ENCODE data around the gene TMEM178B. TPM values are rescaled to one million over a fixed set of nuclear protein-coding genes. Genes with fewer than 3 reads are reported as not detected.

Gene TMEM178B
- total and polyA plus RNA-seq, 10 of the 15 experiments (the other 5 are each of a cell fraction or from before 2014, with no cell fraction given) = 0.01 to 1.1 (median 0.04) TPM; not detected in 2

DNA sequence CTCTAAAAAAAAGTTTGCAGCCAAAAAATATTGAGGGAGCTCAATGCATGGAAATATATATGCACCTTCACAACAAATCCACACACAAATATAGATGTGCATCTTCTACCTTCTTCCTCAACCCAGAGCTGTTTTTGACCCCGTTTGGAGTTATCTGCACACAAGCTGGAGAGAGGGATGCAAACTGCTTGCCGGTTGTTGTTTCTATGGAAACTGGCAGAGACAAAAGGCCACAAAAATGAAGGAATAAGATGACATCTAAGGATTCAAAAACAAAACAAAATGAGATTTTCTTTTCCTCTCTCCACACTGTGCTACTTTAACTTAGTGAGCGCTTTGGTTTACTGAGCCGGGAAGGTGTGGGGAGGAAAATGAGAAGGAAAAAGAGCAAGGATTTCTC lies 267.1 kb downstream of the TMEM178B start:
- Histone ChIP-seq H3K4me2 (ENCODE audit: control insufficient read depth, insufficient read depth) (no peak overlapping the region), H3K9ac (ENCODE audit: control insufficient read depth, insufficient read depth, low read length) (no peak overlapping the region), H2AFZ (ENCODE audit: control insufficient read depth, low read depth, low read length) (no peak overlapping the region), H3K79me2 (ENCODE audit: control insufficient read depth, insufficient read depth, low read length) (no peaks in the 10 kb centered on the region), H3K36me3 (ENCODE audit: control insufficient read depth in 2 of 2, insufficient read depth in 2 of 2, low read length in 1 of 2) (no peaks in the 10 kb centered on the region), H3K27me3 (replicated peaks in 1 of 2; ENCODE audit: control insufficient read depth in 2 of 2, insufficient read depth in 2 of 2, low read length in 1 of 2) (no peaks in the 10 kb centered on the region), H3K27ac (ENCODE audit: control insufficient read depth, insufficient read depth) (no peak overlapping the region), H3K4me1 (ENCODE audit: control insufficient read depth, insufficient read depth, low read length) (no peaks in the 10 kb centered on the region), H4K20me1 (ENCODE audit: control insufficient read depth, insufficient read depth) (no peaks in the 10 kb centered on the region), H3K4me3 (no peak overlapping the region), H3K9me3 (replicated peaks; ENCODE audit: control insufficient read depth, insufficient read depth, low read length) (no peaks in the 10 kb centered on the region)
- DNase-seq (ENCODE audit: low read depth, low spot score) (no peak), FAIRE-seq (no peak), ATAC-seq (no peak)
- CTCF ChIA-PET = interaction anchor here (1.3 kb wide), 1 partner anchor 193 kb away, joined by 3 read pairs; no protein-coding TSS in a partner anchor
- no TSS peak for BruUV-seq (replicated peaks)
- in situ Hi-C loops (cut with MboI) = no loop called here
- POLR2A ChIA-PET = no interaction called here
- SMC1A ChIA-PET (ENCODE audit: uncharacterized antibody, unreplicated experiment) = interaction anchor here (0.9 kb wide), 1 partner anchor 60 kb away, joined by 3 read pairs; no protein-coding TSS in a partner anchor
- intact Hi-C loops (cut with micrococcal nuclease; ENCODE audit: unreplicated experiment) = no loop called here
- RAD21 ChIA-PET (ENCODE audit: unreplicated experiment) = no interaction called here
- WGBS (ENCODE audit: insufficient coverage, insufficient replicate concordance, low lambda C conversion rate, missing lambda C conversion rate) = 25% methylated on average over 4 of the region's 4 CpGs
- TF ChIP-seq ZNF384 (IDR thresholded peaks at IDR 0.05; ENCODE audit: borderline replicate concordance, low read depth, low read length) = no peak
- TF ChIP-seq BCL11A (IDR thresholded peaks at IDR 0.05; ENCODE audit: low read depth, low read length) = no peak
- TF ChIP-seq, protein P1, sequence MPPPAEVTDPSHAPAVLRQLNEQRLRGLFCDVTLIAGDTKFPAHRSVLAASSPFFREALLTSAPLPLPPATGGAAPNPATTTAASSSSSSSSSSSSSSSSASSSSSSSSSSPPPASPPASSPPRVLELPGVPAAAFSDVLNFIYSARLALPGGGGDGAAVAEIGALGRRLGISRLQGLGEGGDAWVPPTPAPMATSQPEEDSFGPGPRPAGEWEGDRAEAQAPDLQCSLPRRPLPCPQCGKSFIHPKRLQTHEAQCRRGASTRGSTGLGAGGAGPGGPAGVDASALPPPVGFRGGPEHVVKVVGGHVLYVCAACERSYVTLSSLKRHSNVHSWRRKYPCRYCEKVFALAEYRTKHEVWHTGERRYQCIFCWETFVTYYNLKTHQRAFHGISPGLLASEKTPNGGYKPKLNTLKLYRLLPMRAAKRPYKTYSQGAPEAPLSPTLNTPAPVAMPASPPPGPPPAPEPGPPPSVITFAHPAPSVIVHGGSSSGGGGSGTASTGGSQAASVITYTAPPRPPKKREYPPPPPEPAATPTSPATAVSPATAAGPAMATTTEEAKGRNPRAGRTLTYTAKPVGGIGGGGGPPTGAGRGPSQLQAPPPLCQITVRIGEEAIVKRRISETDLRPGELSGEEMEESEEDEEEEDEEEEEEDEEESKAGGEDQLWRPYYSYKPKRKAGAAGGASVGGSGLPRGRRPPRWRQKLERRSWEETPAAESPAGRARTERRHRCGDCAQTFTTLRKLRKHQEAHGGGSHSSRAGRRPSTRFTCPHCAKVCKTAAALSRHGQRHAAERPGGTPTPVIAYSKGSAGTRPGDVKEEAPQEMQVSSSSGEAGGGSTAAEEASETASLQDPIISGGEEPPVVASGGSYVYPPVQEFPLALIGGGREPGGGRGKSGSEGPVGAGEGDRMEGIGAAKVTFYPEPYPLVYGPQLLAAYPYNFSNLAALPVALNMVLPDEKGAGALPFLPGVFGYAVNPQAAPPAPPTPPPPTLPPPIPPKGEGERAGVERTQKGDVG (CRISPR knock-in tag; IDR thresholded peaks at IDR 0.05) = no peak
- TF ChIP-seq MTA2 (IDR thresholded peaks at IDR 0.05; ENCODE audit: low read depth) = no peak
- no peak for TF ChIP-seq IRF4 (IDR thresholded peaks at IDR 0.05; ENCODE audit: low read depth, low read length)
- no peak for TF ChIP-seq BRCA1 (IDR thresholded peaks at IDR 0.05; ENCODE audit: low read depth, low read length)
- TF ChIP-seq KLF5 (IDR thresholded peaks at IDR 0.05; ENCODE audit: partially characterized antibody) = no peak
- no peak for TF ChIP-seq FOXM1 (IDR thresholded peaks at IDR 0.05; ENCODE audit: low read depth, low read length)
- no peak for TF ChIP-seq ZNF622 (IDR thresholded peaks at IDR 0.05)
- no peak for TF ChIP-seq NR2F1 (conservative IDR thresholded peaks at IDR 0.05)
- no peak for TF ChIP-seq SP1 (IDR thresholded peaks at IDR 0.05; ENCODE audit: low read depth, low read length)
- TF ChIP-seq RBBP5 (conservative IDR thresholded peaks at IDR 0.05) = no peak
- no peak for TF ChIP-seq KDM1A (IDR thresholded peaks at IDR 0.05; ENCODE audit: borderline replicate concordance)
- TF ChIP-seq, protein P2, sequence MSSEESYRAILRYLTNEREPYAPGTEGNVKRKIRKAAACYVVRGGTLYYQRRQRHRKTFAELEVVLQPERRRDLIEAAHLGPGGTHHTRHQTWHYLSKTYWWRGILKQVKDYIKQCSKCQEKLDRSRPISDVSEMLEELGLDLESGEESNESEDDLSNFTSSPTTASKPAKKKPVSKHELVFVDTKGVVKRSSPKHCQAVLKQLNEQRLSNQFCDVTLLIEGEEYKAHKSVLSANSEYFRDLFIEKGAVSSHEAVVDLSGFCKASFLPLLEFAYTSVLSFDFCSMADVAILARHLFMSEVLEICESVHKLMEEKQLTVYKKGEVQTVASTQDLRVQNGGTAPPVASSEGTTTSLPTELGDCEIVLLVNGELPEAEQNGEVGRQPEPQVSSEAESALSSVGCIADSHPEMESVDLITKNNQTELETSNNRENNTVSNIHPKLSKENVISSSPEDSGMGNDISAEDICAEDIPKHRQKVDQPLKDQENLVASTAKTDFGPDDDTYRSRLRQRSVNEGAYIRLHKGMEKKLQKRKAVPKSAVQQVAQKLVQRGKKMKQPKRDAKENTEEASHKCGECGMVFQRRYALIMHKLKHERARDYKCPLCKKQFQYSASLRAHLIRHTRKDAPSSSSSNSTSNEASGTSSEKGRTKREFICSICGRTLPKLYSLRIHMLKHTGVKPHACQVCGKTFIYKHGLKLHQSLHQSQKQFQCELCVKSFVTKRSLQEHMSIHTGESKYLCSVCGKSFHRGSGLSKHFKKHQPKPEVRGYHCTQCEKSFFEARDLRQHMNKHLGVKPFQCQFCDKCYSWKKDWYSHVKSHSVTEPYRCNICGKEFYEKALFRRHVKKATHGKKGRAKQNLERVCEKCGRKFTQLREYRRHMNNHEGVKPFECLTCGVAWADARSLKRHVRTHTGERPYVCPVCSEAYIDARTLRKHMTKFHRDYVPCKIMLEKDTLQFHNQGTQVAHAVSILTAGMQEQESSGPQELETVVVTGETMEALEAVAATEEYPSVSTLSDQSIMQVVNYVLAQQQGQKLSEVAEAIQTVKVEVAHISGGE (CRISPR knock-in tag; IDR thresholded peaks at IDR 0.05) = no peak
- TF ChIP-seq RCOR1 (conservative IDR thresholded peaks at IDR 0.05; ENCODE audit: low read depth, low read length) = no peak
- TF ChIP-seq, protein P3, sequence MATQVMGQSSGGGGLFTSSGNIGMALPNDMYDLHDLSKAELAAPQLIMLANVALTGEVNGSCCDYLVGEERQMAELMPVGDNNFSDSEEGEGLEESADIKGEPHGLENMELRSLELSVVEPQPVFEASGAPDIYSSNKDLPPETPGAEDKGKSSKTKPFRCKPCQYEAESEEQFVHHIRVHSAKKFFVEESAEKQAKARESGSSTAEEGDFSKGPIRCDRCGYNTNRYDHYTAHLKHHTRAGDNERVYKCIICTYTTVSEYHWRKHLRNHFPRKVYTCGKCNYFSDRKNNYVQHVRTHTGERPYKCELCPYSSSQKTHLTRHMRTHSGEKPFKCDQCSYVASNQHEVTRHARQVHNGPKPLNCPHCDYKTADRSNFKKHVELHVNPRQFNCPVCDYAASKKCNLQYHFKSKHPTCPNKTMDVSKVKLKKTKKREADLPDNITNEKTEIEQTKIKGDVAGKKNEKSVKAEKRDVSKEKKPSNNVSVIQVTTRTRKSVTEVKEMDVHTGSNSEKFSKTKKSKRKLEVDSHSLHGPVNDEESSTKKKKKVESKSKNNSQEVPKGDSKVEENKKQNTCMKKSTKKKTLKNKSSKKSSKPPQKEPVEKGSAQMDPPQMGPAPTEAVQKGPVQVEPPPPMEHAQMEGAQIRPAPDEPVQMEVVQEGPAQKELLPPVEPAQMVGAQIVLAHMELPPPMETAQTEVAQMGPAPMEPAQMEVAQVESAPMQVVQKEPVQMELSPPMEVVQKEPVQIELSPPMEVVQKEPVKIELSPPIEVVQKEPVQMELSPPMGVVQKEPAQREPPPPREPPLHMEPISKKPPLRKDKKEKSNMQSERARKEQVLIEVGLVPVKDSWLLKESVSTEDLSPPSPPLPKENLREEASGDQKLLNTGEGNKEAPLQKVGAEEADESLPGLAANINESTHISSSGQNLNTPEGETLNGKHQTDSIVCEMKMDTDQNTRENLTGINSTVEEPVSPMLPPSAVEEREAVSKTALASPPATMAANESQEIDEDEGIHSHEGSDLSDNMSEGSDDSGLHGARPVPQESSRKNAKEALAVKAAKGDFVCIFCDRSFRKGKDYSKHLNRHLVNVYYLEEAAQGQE (IDR thresholded peaks at IDR 0.05; ENCODE audit: low read depth, low read length) = no peak
- no peak for TF ChIP-seq POU2F2 (IDR thresholded peaks at IDR 0.05; ENCODE audit: borderline replicate concordance, low read depth, low read length)

Data from GM12878 (cell line).